H1 (cell line): ENCODE data around the gene JAG2. TPM values are rescaled to one million over a fixed set of nuclear protein-coding genes. Genes with fewer than 3 reads are reported as not detected.

ENCODE experiments used
- CTCF ChIA-PET: fragments of 300-600 bp; sonication (Branson Sonifier 250); formaldehyde crosslinking; loops from one replicate; lab custom pipeline; 2021; ENCODE audit not compliant: partially characterized antibody; lab: Charles Lee
- POLR2A ChIA-PET: fragments of 300-600 bp; sonication (Branson Sonifier 250); formaldehyde crosslinking; loops from one replicate; lab custom pipeline; 2021; ENCODE audit warnings: inconsistent platforms; ENCODE audit not compliant: partially characterized antibody; lab: Charles Lee
- DNase-seq, 2 experiments: peaks; one replicate each; pipeline versions ENCODE4 v3.0.0 to v3.0.0-alpha.2; 2010 to 2022; ENCODE audit warnings: low spot score in 2 of 2, low read depth in 1 of 2, mixed read lengths in 1 of 2
- FAIRE-seq: peaks from 2 replicates; lab custom pipeline; 2011; peaks lifted over from hg19 to GRCh38; lab: Jason Lieb, UNC
- H2AFZ ChIP-seq: 2 replicates; pipeline ENCODE4 v1.8.1; 2012; ENCODE audit warnings: low read length, inconsistent platforms
- H2AK5ac ChIP-seq: 2 replicates; pipeline ENCODE4 v1.6.1; 2013; ENCODE audit warnings: low read depth, low read length
- H2BK120ac ChIP-seq: replicated peaks from 2 replicates; pipeline ENCODE3; 2013; ENCODE audit warnings: low read depth, low read length, inconsistent platforms
- H2BK12ac ChIP-seq: 2 replicates; pipeline ENCODE4 v1.6.1; 2013; ENCODE audit warnings: low read depth, low read length
- H2BK15ac ChIP-seq: 2 replicates; pipeline ENCODE4 v1.6.1; 2013; ENCODE audit warnings: low read length
- H2BK20ac ChIP-seq: 2 replicates; pipeline ENCODE4 v1.6.1; 2013; ENCODE audit warnings: low read length
- H2BK5ac ChIP-seq: 2 replicates; pipeline ENCODE4 v1.6.1; 2013; ENCODE audit warnings: low read depth, low read length
- H3K14ac ChIP-seq: 2 replicates; pipeline ENCODE4 v1.6.1; 2013; ENCODE audit warnings: inconsistent platforms; ENCODE audit not compliant: insufficient read length
- H3K18ac ChIP-seq: 2 replicates; pipeline ENCODE4 v1.6.1; 2013; ENCODE audit warnings: low read length; ENCODE audit errors: extremely low read depth
- H3K23ac ChIP-seq: 2 replicates; pipeline ENCODE4 v1.6.1; 2013; ENCODE audit warnings: inconsistent platforms; ENCODE audit not compliant: insufficient read length
- H3K23me2 ChIP-seq: 2 replicates; pipeline ENCODE4 v1.6.1; 2013; ENCODE audit warnings: low read depth, low read length
- H3K27ac ChIP-seq: 2 replicates; pipeline ENCODE4 v1.6.1; 2011; ENCODE audit warnings: low read depth, low read length, inconsistent platforms
- H3K27me3 ChIP-seq, 4 experiments: replicated peaks in 1 of 4; 1 replicate in 1 of 4; 2 replicates in 3 of 4; pipeline versions ENCODE4 v1.6.1 to v1.8.1; 2011 to 2013; ENCODE audit warnings: low read length in 3 of 4, mild to moderate bottlenecking in 3 of 4, inconsistent platforms in 2 of 4, mixed read lengths in 2 of 4, moderate library complexity in 1 of 4; ENCODE audit not compliant: control insufficient read depth in 3 of 4, insufficient read depth in 3 of 4; ENCODE audit errors: extremely low read depth in 1 of 4
- H3K36me3 ChIP-seq, 4 experiments: 2 replicates each; pipeline versions ENCODE4 v1.6.1 to v1.8.1; 2011 to 2013; ENCODE audit warnings: mild to moderate bottlenecking in 4 of 4, low read length in 3 of 4, moderate library complexity in 2 of 4, control low read depth in 1 of 4, inconsistent platforms in 1 of 4; ENCODE audit not compliant: insufficient read depth in 4 of 4, control insufficient read depth in 2 of 4
- H3K4ac ChIP-seq: replicated peaks from 2 replicates; pipeline ENCODE3; 2013; ENCODE audit warnings: low read length, low read depth, mixed read lengths, inconsistent platforms; ENCODE audit not compliant: insufficient read length
- H3K4me1 ChIP-seq, 4 experiments: replicated peaks in 1 of 4; 1 replicate in 1 of 4; 2 replicates in 3 of 4; pipeline versions ENCODE4 v1.6.1 to v1.8.1; 2011 to 2013; ENCODE audit warnings: low read length in 3 of 4, inconsistent platforms in 2 of 4, mixed read lengths in 1 of 4; ENCODE audit not compliant: insufficient read depth in 4 of 4, control insufficient read depth in 3 of 4
- H3K4me2 ChIP-seq, 2 experiments: 2 replicates each; pipeline versions ENCODE4 v1.6.1 to v1.8.1; 2011 to 2013; ENCODE audit warnings: low read depth in 2 of 2, low read length in 2 of 2, control low read depth in 1 of 2, inconsistent platforms in 1 of 2, mild to moderate bottlenecking in 1 of 2; ENCODE audit not compliant: insufficient read depth in 1 of 2
- H3K4me3 ChIP-seq, 4 experiments: fragments of 200-600, 300-600 bp in 1 of 4; sonication (generic), shearing (Covaris generic), sonication (Bioruptor Twin) in 1 of 4; 2 replicates each; pipeline versions ENCODE4 v1.5.1 to v1.8.1; 2011 to 2016; ENCODE audit warnings: low read length in 4 of 4, low read depth in 3 of 4, control low read depth in 2 of 4, inconsistent platforms in 2 of 4, mild to moderate bottlenecking in 2 of 4, mixed read lengths in 1 of 4, moderate library complexity in 1 of 4; ENCODE audit not compliant: insufficient read depth in 2 of 4; ENCODE audit errors: extremely low read depth in 1 of 4
- H3K56ac ChIP-seq: replicated peaks from 2 replicates; pipeline ENCODE3; 2013; ENCODE audit warnings: low read depth, mild to moderate bottlenecking, mixed read lengths, low read length, inconsistent platforms; ENCODE audit not compliant: insufficient read length
- H3K79me1 ChIP-seq: 2 replicates; pipeline ENCODE4 v1.6.1; 2013; ENCODE audit warnings: low read depth, low read length, control low read depth
- H3K79me2 ChIP-seq, 2 experiments: 2 replicates each; pipeline versions ENCODE4 v1.6.1 to v1.8.1; 2012 to 2013; ENCODE audit warnings: low read length in 2 of 2, mild to moderate bottlenecking in 2 of 2, inconsistent platforms in 1 of 2; ENCODE audit not compliant: insufficient read depth in 2 of 2, control insufficient read depth in 1 of 2
- H3K9ac ChIP-seq, 4 experiments: replicated peaks in 1 of 4; 1 replicate in 1 of 4; 2 replicates in 3 of 4; pipeline versions ENCODE4 v1.6.1 to v1.8.1; 2011 to 2013; ENCODE audit warnings: low read depth in 3 of 4, low read length in 3 of 4, control low read depth in 2 of 4, mild to moderate bottlenecking in 2 of 4, moderate library complexity in 2 of 4, inconsistent platforms in 1 of 4; ENCODE audit errors: extremely low read depth in 1 of 4
- H3K9me3 ChIP-seq, 2 experiments: 2 replicates each; pipeline versions ENCODE4 v1.6.1 to v1.8.1; 2012 to 2013; ENCODE audit warnings: mild to moderate bottlenecking in 2 of 2, moderate library complexity in 2 of 2, control low read depth in 1 of 2, inconsistent platforms in 1 of 2, low read depth in 1 of 2, low read length in 1 of 2, mixed read lengths in 1 of 2; ENCODE audit not compliant: insufficient read depth in 2 of 2
- H4K20me1 ChIP-seq, 2 experiments: replicated peaks in 1 of 2; 2 replicates each; pipeline versions ENCODE3 to v1.8.1; 2011 to 2013; ENCODE audit warnings: inconsistent platforms in 2 of 2, low read length in 2 of 2, mild to moderate bottlenecking in 1 of 2; ENCODE audit not compliant: insufficient read depth in 2 of 2, control insufficient read depth in 1 of 2
- H4K5ac ChIP-seq: 2 replicates; pipeline ENCODE4 v1.6.1; 2013; ENCODE audit warnings: low read length, low read depth, mixed read lengths, inconsistent platforms; ENCODE audit not compliant: insufficient read length
- H4K8ac ChIP-seq: 2 replicates; pipeline ENCODE4 v1.8.0; 2013; ENCODE audit warnings: mild to moderate bottlenecking, moderate library complexity, low read length, inconsistent platforms; ENCODE audit not compliant: insufficient read depth; ENCODE audit errors: extremely low read depth
- H4K91ac ChIP-seq: replicated peaks from 2 replicates; pipeline ENCODE3; 2013; ENCODE audit warnings: low read length, mixed read lengths, inconsistent platforms; ENCODE audit not compliant: insufficient read length
- BCL11A ChIP-seq, 2 experiments: IDR thresholded peaks; one replicate each; pipeline ENCODE4 v1.6.1; 2011; ENCODE audit warnings: low read depth in 2 of 2, low read length in 2 of 2, mild to moderate bottlenecking in 2 of 2
- CBX8 ChIP-seq: fragments of 300-800, 300-1000 bp; sonication (generic); IDR thresholded peaks from 2 replicates; pipeline ENCODE4 v1.7.1; 2016; ENCODE audit warnings: low read depth, low read length, borderline replicate concordance
- CTCF ChIP-seq, 3 experiments: IDR thresholded peaks; 1 replicate in 2 of 3; 2 replicates in 1 of 3; pipeline versions ENCODE4 v1.5.1 to v1.6.1; 2011; ENCODE audit warnings: low read length in 3 of 3, mild to moderate bottlenecking in 3 of 3, inconsistent platforms in 2 of 3, low read depth in 1 of 3, moderate library complexity in 1 of 3; ENCODE audit not compliant: insufficient read depth in 1 of 3; ENCODE audit errors: control extremely low read depth in 1 of 3
- E2F6 ChIP-seq: IDR thresholded peaks from 2 replicates; pipeline ENCODE4 v1.6.1; 2012; ENCODE audit warnings: inconsistent platforms
- POLR2AphosphoS5 ChIP-seq: IDR thresholded peaks from 2 replicates; pipeline ENCODE4 v1.6.1; 2011; ENCODE audit warnings: low read depth, low read length
- RAD21 ChIP-seq, 2 experiments: IDR thresholded peaks in 1 of 2; conservative IDR thresholded peaks in 1 of 2; 2 replicates each; pipeline ENCODE4 v1.6.1; 2011; ENCODE audit warnings: low read depth in 2 of 2, low read length in 2 of 2, improper control_type of control experiment in 1 of 2, inconsistent platforms in 1 of 2, mild to moderate bottlenecking in 1 of 2, moderate library complexity in 1 of 2
- RXRA ChIP-seq: IDR thresholded peaks from 2 replicates; pipeline ENCODE4 v1.6.1; 2011; ENCODE audit warnings: low read depth, mild to moderate bottlenecking, low read length, moderate library complexity; ENCODE audit not compliant: insufficient read depth
- SRF ChIP-seq: IDR thresholded peaks from 2 replicates; pipeline ENCODE4 v1.6.1; 2011; ENCODE audit warnings: mild to moderate bottlenecking, low read depth, low read length, moderate library complexity
- WGBS, 2 experiments: shearing (Covaris generic) in 1 of 2; methylation state at CpG; one replicate each; pipeline versions ENCODE4 v1.1.6 to v1.1.7; 2013 to 2015; ENCODE audit warnings: low lambda C conversion rate in 2 of 2, mixed read lengths in 2 of 2, inconsistent platforms in 1 of 2, low coverage in 1 of 2, missing lambda C conversion rate in 1 of 2; ENCODE audit not compliant: insufficient replicate concordance in 2 of 2, insufficient coverage in 1 of 2, insufficient read length in 1 of 2; ENCODE audit errors: extremely low coverage in 1 of 2, missing lambda C conversion rate in 1 of 2; 5-methylcytosine and 5-hydroxymethylcytosine counted together
- polyA plus RNA-seq, 7 experiments: library from polyadenylated mRNA; depleted of rRNA in 3 of 7; stranded (reverse) in 5 of 7; unstranded in 2 of 7; fragments of >200 nt in 5 of 7; fragments of 200-250 nt in 2 of 7; gene quantifications; 1 replicate in 5 of 7; 2 replicates in 1 of 7; 4 replicates in 1 of 7; pipeline versions ENCODE4 v1.2.1 to v1.2.3, GENCODE V29; 2011 to 2013; ENCODE audit warnings: missing spikeins in 2 of 7, mixed read lengths in 2 of 7
- total RNA-seq: library from RNA; stranded (reverse); fragmentation: NEBNext Ultra II Directional; extraction: Animal tissue kit (Norgen Biotek cat#: 25700); gene quantifications from 2 replicates; pipeline ENCODE4 v1.2.1, GENCODE V29; 2021

The JAG2 gene
- total and polyA plus RNA-seq, 2 of the 8 experiments (the other 6 are each of a cell fraction or from before 2014, with no cell fraction given) = 2.8 to 6.2 TPM

GRCh38 chr14:105144666-105145380 is 23.8 kb downstream of the JAG2 start:
- Histone ChIP-seq H2BK20ac (no peak overlapping the region), H3K79me1 (no peaks in the 10 kb centered on the region), H4K20me1 (peaks cover 0 to 4% of the 10 kb centered on the region in 2 experiments), H2BK15ac (no peak overlapping the region), H4K8ac (peak overlapping the region; percentile 85; the same call in 1 of the 2 replicates), H3K4me1 (peaks cover 0 to 2% (median 0%) of the 10 kb centered on the region in 4 experiments; a peak in 1 of 7 replicates), H2BK120ac (no peak overlapping the region), H4K91ac (no peak overlapping the region), H2AK5ac (no peak overlapping the region), H3K36me3 (peaks cover 0 to 4% (median 0%) of the 10 kb centered on the region in 4 experiments; a peak in 2 of 8 replicates), H3K27ac (no peak overlapping the region), H3K79me2 (no peaks in the 10 kb centered on the region), H3K9me3 (peaks cover under 1 to 9% of the 10 kb centered on the region in 2 experiments; a peak in 3 of 4 replicates), H3K4ac (no peak overlapping the region), H3K27me3 (no peaks in the 10 kb centered on the region), H3K23me2 (no peaks in the 10 kb centered on the region), H3K23ac (no peak overlapping the region), H3K14ac (no peak overlapping the region), H2BK12ac (no peak overlapping the region), H3K56ac (no peak overlapping the region), H3K4me3 (no peak overlapping the region), H3K9ac (no peak overlapping the region), H3K4me2 (no peak overlapping the region), H2BK5ac (no peak overlapping the region), H3K18ac (no peak overlapping the region), H4K5ac (no peak overlapping the region), H2AFZ (no peak overlapping the region)
- WGBS, 2 experiments = 93% methylated on average over 25 of the region's 32 CpGs; no CpG with 5 or more reads in 1 of the 2 experiments
- ChIA-PET CTCF (interaction anchor here (0.6 to 2.0 kb wide), 14 partner anchors 9 to 1455 kb away, joined by 3 to 8 read pairs (median 4); partner anchors contain the start of gene JAG2), POLR2A (interaction anchor here (0.6 kb wide), 1 partner anchor 62 kb away, joined by 3 read pairs; no protein-coding TSS in a partner anchor)
- TF ChIP-seq CBX8 (no peak), POLR2AphosphoS5 (no peak), SRF (no peak), RAD21 (IDR thresholded peaks at IDR 0.05 in 1 of 2, conservative IDR thresholded peaks at IDR 0.05 in 1 of 2; ENCODE audit: low read depth in 2 of 2, low read length in 2 of 2) (peak in 1 of 2 experiments; percentile 29; a peak in 3 of 4 replicates), CTCF (IDR thresholded peaks at IDR 0.05; ENCODE audit: control extremely low read depth in 1 of 3, insufficient read depth in 1 of 3, low read depth in 1 of 3, low read length in 3 of 3) (peak in 2 of 3 experiments; percentile 28 to 46; a peak in 2 of 4 replicates), RXRA (no peak), BCL11A (IDR thresholded peaks at IDR 0.05; ENCODE audit: low read depth in 2 of 2, low read length in 2 of 2) (no peak), E2F6 (no peak)
- FAIRE-seq = no peak
- peak in 1 of 2 experiments; percentile 50 for DNase-seq
